Middle frontal gyrus (tissue), 1 donor: ENCODE measurements around the gene PBLD.

Experiments used
- DNase-seq: peaks from one replicate; pipeline ENCODE4 v3.0.0-alpha.2; 2015; ENCODE audit warnings: low spot score; ENCODE audit errors: extremely low spot score

Gene PBLD

GRCh38 chr10:68238371-68238770, 94.4 kb downstream of the PBLD start:
- no peak for DNase-seq

GRCh38 chr10:68237173-68237572, 95.6 kb downstream of the PBLD start:
- no peak for DNase-seq

- DNase-seq: no peak
These were observed 97.1 kb downstream of the PBLD start for GRCh38 chr10:68235581-68235980.

- DNase-seq: no peak
These were observed 97.6 kb downstream of the PBLD start for GRCh38 chr10:68235111-68235510.

- DNase-seq: no peak
These were observed 99.7 kb downstream of the PBLD start for GRCh38 chr10:68233046-68233445.
